HL-60 (cell line): Measurements from ENCODE around the gene USP13.

ENCODE experiments used
- GABPA ChIP-seq: IDR thresholded peaks from 2 replicates; pipeline ENCODE4 v1.6.1; 2012; ENCODE audit warnings: low read depth
- POLR2AphosphoS5 ChIP-seq: IDR thresholded peaks from 2 replicates; pipeline ENCODE4 v1.6.1; 2012; ENCODE audit warnings: low read depth
- REST ChIP-seq: IDR thresholded peaks from 2 replicates; pipeline ENCODE4 v1.6.1; 2012; ENCODE audit warnings: low read depth; ENCODE audit not compliant: insufficient replicate concordance
- SPI1 ChIP-seq: IDR thresholded peaks from 2 replicates; pipeline ENCODE4 v1.6.1; 2012; ENCODE audit warnings: low read depth, mild to moderate bottlenecking, borderline replicate concordance
- TF ChIP-seq, protein P1 (sequence below): IDR thresholded peaks from one replicate; pipeline ENCODE4 v1.5.1; 2011; ENCODE audit warnings: low read length, control low read depth, inconsistent platforms; ENCODE audit not compliant: insufficient read depth

- TF ChIP-seq, protein P1, sequence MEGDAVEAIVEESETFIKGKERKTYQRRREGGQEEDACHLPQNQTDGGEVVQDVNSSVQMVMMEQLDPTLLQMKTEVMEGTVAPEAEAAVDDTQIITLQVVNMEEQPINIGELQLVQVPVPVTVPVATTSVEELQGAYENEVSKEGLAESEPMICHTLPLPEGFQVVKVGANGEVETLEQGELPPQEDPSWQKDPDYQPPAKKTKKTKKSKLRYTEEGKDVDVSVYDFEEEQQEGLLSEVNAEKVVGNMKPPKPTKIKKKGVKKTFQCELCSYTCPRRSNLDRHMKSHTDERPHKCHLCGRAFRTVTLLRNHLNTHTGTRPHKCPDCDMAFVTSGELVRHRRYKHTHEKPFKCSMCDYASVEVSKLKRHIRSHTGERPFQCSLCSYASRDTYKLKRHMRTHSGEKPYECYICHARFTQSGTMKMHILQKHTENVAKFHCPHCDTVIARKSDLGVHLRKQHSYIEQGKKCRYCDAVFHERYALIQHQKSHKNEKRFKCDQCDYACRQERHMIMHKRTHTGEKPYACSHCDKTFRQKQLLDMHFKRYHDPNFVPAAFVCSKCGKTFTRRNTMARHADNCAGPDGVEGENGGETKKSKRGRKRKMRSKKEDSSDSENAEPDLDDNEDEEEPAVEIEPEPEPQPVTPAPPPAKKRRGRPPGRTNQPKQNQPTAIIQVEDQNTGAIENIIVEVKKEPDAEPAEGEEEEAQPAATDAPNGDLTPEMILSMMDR = no peak
- TF ChIP-seq REST (no peak), SPI1 (no peak), POLR2AphosphoS5 (no peak), GABPA (no peak)
Observed at GRCh38 chr3:179655236-179655635, 2.4 kb downstream of the USP13 start.
